ENCODE data around the gene MAD1L1. TPM values are rescaled to one million over a fixed set of nuclear protein-coding genes. Genes with fewer than 3 reads are reported as not detected.

Gene MAD1L1
- total RNA-seq, 1 experiment from 2014 or later, result 43.8 TPM

DNA sequence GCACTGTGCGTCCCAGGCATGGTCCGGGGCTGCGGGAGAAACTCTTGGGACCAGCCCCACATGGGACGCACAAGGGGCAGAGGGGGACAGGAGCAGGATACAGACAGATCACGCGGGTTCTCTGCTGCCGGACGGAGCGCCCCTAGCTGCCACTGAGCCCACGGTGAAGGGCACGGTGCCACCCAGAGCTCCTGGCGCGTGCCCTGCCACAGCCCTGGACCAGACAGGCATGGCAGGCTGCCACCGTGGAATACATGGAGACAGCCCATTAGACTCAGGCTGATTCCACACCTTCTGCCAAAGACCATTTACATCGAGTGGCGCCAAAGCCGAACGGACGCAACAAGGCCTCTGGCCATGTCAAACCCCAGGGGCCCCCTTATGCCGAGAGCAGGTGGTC lies 90.4 kb downstream of the MAD1L1 start:
- no peak overlapping the region for H3K4me3 Mint-ChIP-seq
- H3K4me1 Mint-ChIP-seq, result peaks cover 7% of the 10 kb centered on the region
- ATAC-seq (no peak), DNase-seq (ENCODE audit: low spot score) (no peak)
- no peak overlapping the region for H3K27ac Mint-ChIP-seq
- no peaks in the 10 kb centered on the region for H3K9me3 Mint-ChIP-seq
- ChIA-PET POLR2A (no interaction called here), CTCF (interaction anchor here (0.5 kb wide), 1 partner anchor 63 kb away, joined by 6 read pairs; no protein-coding TSS in a partner anchor)
- TF ChIP-seq ZNF416 (CRISPR knock-in tag; IDR thresholded peaks at IDR 0.05) (no peak), RELA (CRISPR knock-in tag; IDR thresholded peaks at IDR 0.05; ENCODE audit: borderline replicate concordance) (no peak), ZNF263 (CRISPR knock-in tag; IDR thresholded peaks at IDR 0.05; ENCODE audit: low read depth) (no peak), ZNF423 (CRISPR knock-in tag; IDR thresholded peaks at IDR 0.05) (no peak)
- TF ChIP-seq, protein P1, sequence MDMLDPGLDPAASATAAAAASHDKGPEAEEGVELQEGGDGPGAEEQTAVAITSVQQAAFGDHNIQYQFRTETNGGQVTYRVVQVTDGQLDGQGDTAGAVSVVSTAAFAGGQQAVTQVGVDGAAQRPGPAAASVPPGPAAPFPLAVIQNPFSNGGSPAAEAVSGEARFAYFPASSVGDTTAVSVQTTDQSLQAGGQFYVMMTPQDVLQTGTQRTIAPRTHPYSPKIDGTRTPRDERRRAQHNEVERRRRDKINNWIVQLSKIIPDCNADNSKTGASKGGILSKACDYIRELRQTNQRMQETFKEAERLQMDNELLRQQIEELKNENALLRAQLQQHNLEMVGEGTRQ (CRISPR knock-in tag; IDR thresholded peaks at IDR 0.05), result no peak
- TF ChIP-seq, protein P2, sequence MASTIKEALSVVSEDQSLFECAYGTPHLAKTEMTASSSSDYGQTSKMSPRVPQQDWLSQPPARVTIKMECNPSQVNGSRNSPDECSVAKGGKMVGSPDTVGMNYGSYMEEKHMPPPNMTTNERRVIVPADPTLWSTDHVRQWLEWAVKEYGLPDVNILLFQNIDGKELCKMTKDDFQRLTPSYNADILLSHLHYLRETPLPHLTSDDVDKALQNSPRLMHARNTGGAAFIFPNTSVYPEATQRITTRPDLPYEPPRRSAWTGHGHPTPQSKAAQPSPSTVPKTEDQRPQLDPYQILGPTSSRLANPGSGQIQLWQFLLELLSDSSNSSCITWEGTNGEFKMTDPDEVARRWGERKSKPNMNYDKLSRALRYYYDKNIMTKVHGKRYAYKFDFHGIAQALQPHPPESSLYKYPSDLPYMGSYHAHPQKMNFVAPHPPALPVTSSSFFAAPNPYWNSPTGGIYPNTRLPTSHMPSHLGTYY (CRISPR knock-in tag; IDR thresholded peaks at IDR 0.05), result no peak
- peaks cover 18% of the 10 kb centered on the region for H3K36me3 Mint-ChIP-seq
- no peaks in the 10 kb centered on the region for H3K27me3 Mint-ChIP-seq (ENCODE audit: low read depth)

DNA sequence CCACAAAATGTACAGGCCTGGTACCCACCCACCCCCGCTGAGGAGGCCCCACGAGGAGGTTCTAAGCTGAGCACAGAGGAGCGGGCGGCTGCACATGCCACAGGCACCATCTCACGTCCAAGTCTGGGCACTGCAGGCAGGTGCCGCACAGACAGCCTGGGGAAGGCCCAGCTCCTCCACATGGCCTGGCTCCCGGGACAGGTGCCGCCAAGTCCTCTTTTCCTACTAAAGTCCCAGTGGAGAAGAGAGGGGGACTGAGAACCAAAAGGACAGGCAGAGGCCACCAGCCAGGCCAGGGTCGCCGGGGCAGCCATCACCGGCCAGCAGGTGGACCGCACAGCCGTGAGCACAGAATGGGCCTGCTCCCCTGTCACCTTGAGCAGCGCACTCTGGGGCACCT lies 91.1 kb downstream of the MAD1L1 start:
- no peaks in the 10 kb centered on the region for H3K27me3 Mint-ChIP-seq (ENCODE audit: low read depth)
- H3K4me3 Mint-ChIP-seq, result no peak overlapping the region
- H3K9me3 Mint-ChIP-seq, result no peaks in the 10 kb centered on the region
- ChIA-PET POLR2A (no interaction called here), CTCF (interaction anchor here (0.5 kb wide), 1 partner anchor 64 kb away, joined by 6 read pairs; no protein-coding TSS in a partner anchor)
- DNase-seq (ENCODE audit: low spot score) (no peak), ATAC-seq (0 out of 2 replicates have a peak, but pooled peaks have one; percentile 11)
- H3K27ac Mint-ChIP-seq, result no peak overlapping the region
- H3K4me1 Mint-ChIP-seq, result peaks cover 7% of the 10 kb centered on the region
- peaks cover 18% of the 10 kb centered on the region for H3K36me3 Mint-ChIP-seq
- no peak for TF ChIP-seq IRF2 (CRISPR knock-in tag; IDR thresholded peaks at IDR 0.05; ENCODE audit: borderline replicate concordance, low read depth)
- TF ChIP-seq, protein P3, sequence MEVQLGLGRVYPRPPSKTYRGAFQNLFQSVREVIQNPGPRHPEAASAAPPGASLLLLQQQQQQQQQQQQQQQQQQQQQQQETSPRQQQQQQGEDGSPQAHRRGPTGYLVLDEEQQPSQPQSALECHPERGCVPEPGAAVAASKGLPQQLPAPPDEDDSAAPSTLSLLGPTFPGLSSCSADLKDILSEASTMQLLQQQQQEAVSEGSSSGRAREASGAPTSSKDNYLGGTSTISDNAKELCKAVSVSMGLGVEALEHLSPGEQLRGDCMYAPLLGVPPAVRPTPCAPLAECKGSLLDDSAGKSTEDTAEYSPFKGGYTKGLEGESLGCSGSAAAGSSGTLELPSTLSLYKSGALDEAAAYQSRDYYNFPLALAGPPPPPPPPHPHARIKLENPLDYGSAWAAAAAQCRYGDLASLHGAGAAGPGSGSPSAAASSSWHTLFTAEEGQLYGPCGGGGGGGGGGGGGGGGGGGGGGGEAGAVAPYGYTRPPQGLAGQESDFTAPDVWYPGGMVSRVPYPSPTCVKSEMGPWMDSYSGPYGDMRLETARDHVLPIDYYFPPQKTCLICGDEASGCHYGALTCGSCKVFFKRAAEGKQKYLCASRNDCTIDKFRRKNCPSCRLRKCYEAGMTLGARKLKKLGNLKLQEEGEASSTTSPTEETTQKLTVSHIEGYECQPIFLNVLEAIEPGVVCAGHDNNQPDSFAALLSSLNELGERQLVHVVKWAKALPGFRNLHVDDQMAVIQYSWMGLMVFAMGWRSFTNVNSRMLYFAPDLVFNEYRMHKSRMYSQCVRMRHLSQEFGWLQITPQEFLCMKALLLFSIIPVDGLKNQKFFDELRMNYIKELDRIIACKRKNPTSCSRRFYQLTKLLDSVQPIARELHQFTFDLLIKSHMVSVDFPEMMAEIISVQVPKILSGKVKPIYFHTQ (CRISPR knock-in tag; IDR thresholded peaks at IDR 0.05), result no peak
- TF ChIP-seq, protein P1 (CRISPR knock-in tag; IDR thresholded peaks at IDR 0.05), result no peak
- no peak for TF ChIP-seq FOXP1 (CRISPR knock-in tag; IDR thresholded peaks at IDR 0.05; ENCODE audit: borderline replicate concordance)
- TF ChIP-seq, protein P4, sequence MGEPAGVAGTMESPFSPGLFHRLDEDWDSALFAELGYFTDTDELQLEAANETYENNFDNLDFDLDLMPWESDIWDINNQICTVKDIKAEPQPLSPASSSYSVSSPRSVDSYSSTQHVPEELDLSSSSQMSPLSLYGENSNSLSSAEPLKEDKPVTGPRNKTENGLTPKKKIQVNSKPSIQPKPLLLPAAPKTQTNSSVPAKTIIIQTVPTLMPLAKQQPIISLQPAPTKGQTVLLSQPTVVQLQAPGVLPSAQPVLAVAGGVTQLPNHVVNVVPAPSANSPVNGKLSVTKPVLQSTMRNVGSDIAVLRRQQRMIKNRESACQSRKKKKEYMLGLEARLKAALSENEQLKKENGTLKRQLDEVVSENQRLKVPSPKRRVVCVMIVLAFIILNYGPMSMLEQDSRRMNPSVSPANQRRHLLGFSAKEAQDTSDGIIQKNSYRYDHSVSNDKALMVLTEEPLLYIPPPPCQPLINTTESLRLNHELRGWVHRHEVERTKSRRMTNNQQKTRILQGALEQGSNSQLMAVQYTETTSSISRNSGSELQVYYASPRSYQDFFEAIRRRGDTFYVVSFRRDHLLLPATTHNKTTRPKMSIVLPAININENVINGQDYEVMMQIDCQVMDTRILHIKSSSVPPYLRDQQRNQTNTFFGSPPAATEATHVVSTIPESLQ (CRISPR knock-in tag; IDR thresholded peaks at IDR 0.05), result no peak
- TF ChIP-seq OVOL2 (CRISPR knock-in tag; IDR thresholded peaks at IDR 0.05; ENCODE audit: borderline replicate concordance), result no peak
- TF ChIP-seq GABPB1 (CRISPR knock-in tag; IDR thresholded peaks at IDR 0.05), result no peak
- TF ChIP-seq, protein P5, sequence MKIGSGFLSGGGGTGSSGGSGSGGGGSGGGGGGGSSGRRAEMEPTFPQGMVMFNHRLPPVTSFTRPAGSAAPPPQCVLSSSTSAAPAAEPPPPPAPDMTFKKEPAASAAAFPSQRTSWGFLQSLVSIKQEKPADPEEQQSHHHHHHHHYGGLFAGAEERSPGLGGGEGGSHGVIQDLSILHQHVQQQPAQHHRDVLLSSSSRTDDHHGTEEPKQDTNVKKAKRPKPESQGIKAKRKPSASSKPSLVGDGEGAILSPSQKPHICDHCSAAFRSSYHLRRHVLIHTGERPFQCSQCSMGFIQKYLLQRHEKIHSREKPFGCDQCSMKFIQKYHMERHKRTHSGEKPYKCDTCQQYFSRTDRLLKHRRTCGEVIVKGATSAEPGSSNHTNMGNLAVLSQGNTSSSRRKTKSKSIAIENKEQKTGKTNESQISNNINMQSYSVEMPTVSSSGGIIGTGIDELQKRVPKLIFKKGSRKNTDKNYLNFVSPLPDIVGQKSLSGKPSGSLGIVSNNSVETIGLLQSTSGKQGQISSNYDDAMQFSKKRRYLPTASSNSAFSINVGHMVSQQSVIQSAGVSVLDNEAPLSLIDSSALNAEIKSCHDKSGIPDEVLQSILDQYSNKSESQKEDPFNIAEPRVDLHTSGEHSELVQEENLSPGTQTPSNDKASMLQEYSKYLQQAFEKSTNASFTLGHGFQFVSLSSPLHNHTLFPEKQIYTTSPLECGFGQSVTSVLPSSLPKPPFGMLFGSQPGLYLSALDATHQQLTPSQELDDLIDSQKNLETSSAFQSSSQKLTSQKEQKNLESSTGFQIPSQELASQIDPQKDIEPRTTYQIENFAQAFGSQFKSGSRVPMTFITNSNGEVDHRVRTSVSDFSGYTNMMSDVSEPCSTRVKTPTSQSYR (CRISPR knock-in tag; IDR thresholded peaks at IDR 0.05), result no peak
- no peak for TF ChIP-seq ZNF219 (CRISPR knock-in tag; IDR thresholded peaks at IDR 0.05; ENCODE audit: borderline replicate concordance)
- TF ChIP-seq, protein P6, sequence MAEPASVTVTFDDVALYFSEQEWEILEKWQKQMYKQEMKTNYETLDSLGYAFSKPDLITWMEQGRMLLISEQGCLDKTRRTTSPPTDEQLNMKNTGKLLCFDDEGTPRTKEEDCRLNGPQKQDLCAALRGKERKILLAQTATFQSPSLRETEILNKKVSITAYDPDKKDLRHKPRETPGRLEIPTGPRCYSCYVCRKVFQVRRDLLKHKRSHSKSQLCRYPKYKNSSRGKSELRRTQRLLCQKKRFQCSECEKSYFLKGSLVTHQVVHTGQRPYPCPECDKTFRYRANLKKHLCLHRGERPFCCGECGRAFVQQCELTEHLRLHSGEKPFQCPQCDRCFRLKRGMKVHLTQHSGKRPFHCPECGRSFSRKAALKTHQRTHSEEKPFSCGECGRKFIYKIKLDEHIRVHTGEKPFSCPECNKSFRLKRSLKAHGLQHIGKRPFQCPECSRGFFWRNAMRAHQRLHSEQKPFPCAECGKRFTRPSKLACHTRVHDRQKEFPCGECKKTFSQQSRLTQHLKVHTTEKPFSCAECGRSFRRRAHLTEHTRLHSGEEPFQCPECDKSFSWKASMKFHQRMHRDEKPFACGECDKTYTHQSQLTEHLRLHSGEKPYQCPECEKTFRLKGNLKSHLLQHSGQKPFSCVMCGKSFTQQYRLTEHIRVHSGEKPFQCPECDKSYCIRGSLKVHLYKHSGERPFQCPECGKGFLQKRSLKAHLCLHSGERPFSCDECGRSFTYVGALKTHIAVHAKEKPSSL (CRISPR knock-in tag; conservative IDR thresholded peaks at IDR 0.05), result no peak
- TF ChIP-seq RELA (CRISPR knock-in tag; IDR thresholded peaks at IDR 0.05; ENCODE audit: borderline replicate concordance), result no peak
- no peak for TF ChIP-seq ZNF263 (CRISPR knock-in tag; IDR thresholded peaks at IDR 0.05; ENCODE audit: low read depth)
- TF ChIP-seq, protein P2 (CRISPR knock-in tag; IDR thresholded peaks at IDR 0.05), result no peak
